Nephron (organoid): ENCODE results near the gene TRANK1.
"Not testable (repeated sequence)": the region's sequence is repeated elsewhere in the genome, so short reads cannot be mapped to it uniquely, and the experiment has no call there.

Source experiments
- H3K27ac Mint-ChIP-seq, 3 experiments: 2 replicates each; pipeline ENCODE4 v1.8.0; 2020; ENCODE audit warnings: mixed read lengths in 3 of 3, mild to moderate bottlenecking in 2 of 3, moderate library complexity in 1 of 3
- H3K27me3 Mint-ChIP-seq: 2 replicates; pipeline ENCODE4 v1.8.0; 2021; ENCODE audit warnings: low read depth, mild to moderate bottlenecking, moderate library complexity, mixed read lengths
- H3K36me3 Mint-ChIP-seq: 2 replicates; pipeline ENCODE4 v1.8.0; 2020; ENCODE audit warnings: low read depth, mixed read lengths
- H3K4me1 Mint-ChIP-seq: 2 replicates; pipeline ENCODE4 v1.8.0; 2020; ENCODE audit warnings: mixed read lengths
- H3K4me3 Mint-ChIP-seq, 3 experiments: 2 replicates each; pipeline ENCODE4 v1.8.0; 2020; ENCODE audit warnings: mild to moderate bottlenecking in 3 of 3, mixed read lengths in 3 of 3, moderate library complexity in 2 of 3
- H3K9me3 Mint-ChIP-seq: 2 replicates; pipeline ENCODE4 v1.8.0; 2020; ENCODE audit warnings: mixed read lengths
- CTCF ChIP-seq, 3 experiments: fragments of 200-600 bp; sonication (generic); IDR thresholded peaks; one replicate each; pipeline ENCODE4 v1.5.0; 2021; ENCODE audit warnings: antibody characterized with exemption in 3 of 3; ENCODE audit not compliant: unreplicated experiment in 3 of 3

Gene TRANK1

GRCh38 chr3:36904641-36905040 is 40.2 kb downstream of the TRANK1 start:
- Mint-ChIP-seq H3K27ac (no peak overlapping the region), H3K36me3 (peaks cover 18% of the 10 kb centered on the region), H3K27me3 (no peaks in the 10 kb centered on the region), H3K4me1 (peaks cover 20% of the 10 kb centered on the region), H3K4me3 (no peak overlapping the region), H3K9me3 (no peaks in the 10 kb centered on the region)
- TF ChIP-seq CTCF (IDR thresholded peaks at IDR 0.05; ENCODE audit: unreplicated experiment in 3 of 3): no peak

- not testable (repeated sequence) for H3K27ac Mint-ChIP-seq, H3K27me3 Mint-ChIP-seq, H3K9me3 Mint-ChIP-seq, H3K4me3 Mint-ChIP-seq
- H3K36me3 Mint-ChIP-seq: peaks cover 20% of the 10 kb centered on the region
- peaks cover 20% of the 10 kb centered on the region for H3K4me1 Mint-ChIP-seq
Measured at GRCh38 chr3:36904065-36904464, 40.8 kb downstream of the TRANK1 start.

- Mint-ChIP-seq H3K4me3 (no peak overlapping the region), H3K36me3 (peaks cover 22% of the 10 kb centered on the region), H3K4me1 (peaks cover 20% of the 10 kb centered on the region), H3K27ac (peak overlapping the region in 2 of 3 experiments; percentile 2 to 41), H3K27me3 (no peaks in the 10 kb centered on the region), H3K9me3 (no peaks in the 10 kb centered on the region)
- TF ChIP-seq CTCF (IDR thresholded peaks at IDR 0.05; ENCODE audit: unreplicated experiment in 3 of 3): no peak
Measured at GRCh38 chr3:36903119-36903882, 41.6 kb downstream of the TRANK1 start.

- Mint-ChIP-seq H3K4me3 (no peak overlapping the region), H3K27me3 (no peaks in the 10 kb centered on the region), H3K36me3 (peaks cover 29% of the 10 kb centered on the region), H3K27ac (no peak overlapping the region), H3K9me3 (no peaks in the 10 kb centered on the region), H3K4me1 (peaks cover 10% of the 10 kb centered on the region)
- TF ChIP-seq CTCF (IDR thresholded peaks at IDR 0.05; ENCODE audit: unreplicated experiment in 3 of 3): no peak
Measured at GRCh38 chr3:36901588-36901987, 43.3 kb downstream of the TRANK1 start.

GRCh38 chr3:36900474-36901443 is 44.1 kb downstream of the TRANK1 start:
- peaks cover 29% of the 10 kb centered on the region for H3K36me3 Mint-ChIP-seq
- TF ChIP-seq CTCF (IDR thresholded peaks at IDR 0.05; ENCODE audit: unreplicated experiment in 3 of 3): no peak
- no peaks in the 10 kb centered on the region for H3K9me3 Mint-ChIP-seq
- peaks cover 5% of the 10 kb centered on the region for H3K4me1 Mint-ChIP-seq
- no peak overlapping the region for H3K27ac Mint-ChIP-seq
- H3K4me3 Mint-ChIP-seq: no peak overlapping the region
- H3K27me3 Mint-ChIP-seq: no peaks in the 10 kb centered on the region
